Measurements from ENCODE around the gene ARSJ. TPM values are rescaled to one million over a fixed set of nuclear protein-coding genes. Genes with fewer than 3 reads are reported as not detected.

ARSJ gene
- polyA plus RNA-seq, 1 experiment: 43.8 TPM

DNA sequence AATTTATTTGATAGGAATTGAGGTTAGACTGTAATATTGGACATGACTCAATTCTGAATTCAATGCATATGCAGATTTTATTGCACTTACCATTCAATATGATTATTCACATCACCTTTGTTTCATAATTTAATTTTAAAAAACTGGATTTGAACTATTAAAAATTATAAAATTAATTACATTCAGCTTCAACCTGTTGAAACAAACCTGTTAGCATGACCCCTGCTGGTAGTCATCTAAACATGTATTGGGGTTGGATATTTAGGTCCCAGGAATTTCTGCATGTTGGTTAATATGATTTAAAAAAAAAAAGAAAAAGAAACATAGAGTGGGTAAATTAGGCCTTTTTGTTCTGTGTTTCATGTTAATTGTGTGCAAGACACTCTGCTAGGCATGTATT is 85.9 kb downstream of the ARSJ start:
- ChIA-PET POLR2A (interaction anchor here (0.6 kb wide), 1 partner anchor 130 kb away, joined by 3 read pairs; no protein-coding TSS in a partner anchor), CTCF (interaction anchor here (0.6 to 0.8 kb wide), 3 partner anchors 52 to 358 kb away, joined by 3 to 4 read pairs (median 3); no protein-coding TSS in a partner anchor)
- no peak overlapping the region for H3K4me3 ChIP-seq (ENCODE audit: low read depth, low read length)
- H3K9me3 ChIP-seq (ENCODE audit: control insufficient read depth, insufficient read depth, low read length): no peaks in the 10 kb centered on the region
- no peaks in the 10 kb centered on the region for H3K27me3 ChIP-seq (ENCODE audit: control insufficient read depth, insufficient read depth, low read length)
- no peak for DNase-seq (ENCODE audit: low read depth, low spot score)
- TF ChIP-seq, protein P1, sequence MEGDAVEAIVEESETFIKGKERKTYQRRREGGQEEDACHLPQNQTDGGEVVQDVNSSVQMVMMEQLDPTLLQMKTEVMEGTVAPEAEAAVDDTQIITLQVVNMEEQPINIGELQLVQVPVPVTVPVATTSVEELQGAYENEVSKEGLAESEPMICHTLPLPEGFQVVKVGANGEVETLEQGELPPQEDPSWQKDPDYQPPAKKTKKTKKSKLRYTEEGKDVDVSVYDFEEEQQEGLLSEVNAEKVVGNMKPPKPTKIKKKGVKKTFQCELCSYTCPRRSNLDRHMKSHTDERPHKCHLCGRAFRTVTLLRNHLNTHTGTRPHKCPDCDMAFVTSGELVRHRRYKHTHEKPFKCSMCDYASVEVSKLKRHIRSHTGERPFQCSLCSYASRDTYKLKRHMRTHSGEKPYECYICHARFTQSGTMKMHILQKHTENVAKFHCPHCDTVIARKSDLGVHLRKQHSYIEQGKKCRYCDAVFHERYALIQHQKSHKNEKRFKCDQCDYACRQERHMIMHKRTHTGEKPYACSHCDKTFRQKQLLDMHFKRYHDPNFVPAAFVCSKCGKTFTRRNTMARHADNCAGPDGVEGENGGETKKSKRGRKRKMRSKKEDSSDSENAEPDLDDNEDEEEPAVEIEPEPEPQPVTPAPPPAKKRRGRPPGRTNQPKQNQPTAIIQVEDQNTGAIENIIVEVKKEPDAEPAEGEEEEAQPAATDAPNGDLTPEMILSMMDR (IDR thresholded peaks at IDR 0.05; ENCODE audit: low read depth, low read length): peak; percentile 27
- no peak overlapping the region for H3K27ac ChIP-seq (ENCODE audit: low read depth, low read length)

DNA sequence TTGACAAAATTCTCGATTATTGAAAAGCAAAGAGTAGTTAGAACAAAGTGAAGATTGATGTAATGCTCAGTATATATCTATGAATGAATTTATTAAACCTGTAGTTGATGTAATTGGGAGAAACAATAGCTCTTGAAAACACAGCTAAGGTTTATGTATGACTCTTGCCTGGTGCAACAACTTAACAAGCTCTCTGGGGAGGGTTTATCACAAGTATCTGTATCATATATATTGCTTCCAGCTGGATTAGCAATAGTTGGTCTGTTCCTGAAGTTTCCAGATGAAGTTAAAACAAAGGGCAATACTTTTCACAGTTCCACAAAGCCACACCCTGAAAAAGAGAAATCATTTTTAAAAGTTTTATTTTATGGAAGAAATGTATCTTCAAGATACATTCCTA is 91.4 kb downstream of the ARSJ start:
- no peak for DNase-seq (ENCODE audit: low read depth, low spot score)
- no peaks in the 10 kb centered on the region for H3K27me3 ChIP-seq (ENCODE audit: control insufficient read depth, insufficient read depth, low read length)
- no peak overlapping the region for H3K4me3 ChIP-seq (ENCODE audit: low read depth, low read length)
- no peak overlapping the region for H3K27ac ChIP-seq (ENCODE audit: low read depth, low read length)
- TF ChIP-seq, protein P1 (IDR thresholded peaks at IDR 0.05; ENCODE audit: low read depth, low read length): no peak
- ChIA-PET POLR2A (no interaction called here), CTCF (interaction anchor here (1.3 kb wide), 1 partner anchor 493 kb away, joined by 3 read pairs; no protein-coding TSS in a partner anchor)
- no peaks in the 10 kb centered on the region for H3K9me3 ChIP-seq (ENCODE audit: control insufficient read depth, insufficient read depth, low read length)

DNA sequence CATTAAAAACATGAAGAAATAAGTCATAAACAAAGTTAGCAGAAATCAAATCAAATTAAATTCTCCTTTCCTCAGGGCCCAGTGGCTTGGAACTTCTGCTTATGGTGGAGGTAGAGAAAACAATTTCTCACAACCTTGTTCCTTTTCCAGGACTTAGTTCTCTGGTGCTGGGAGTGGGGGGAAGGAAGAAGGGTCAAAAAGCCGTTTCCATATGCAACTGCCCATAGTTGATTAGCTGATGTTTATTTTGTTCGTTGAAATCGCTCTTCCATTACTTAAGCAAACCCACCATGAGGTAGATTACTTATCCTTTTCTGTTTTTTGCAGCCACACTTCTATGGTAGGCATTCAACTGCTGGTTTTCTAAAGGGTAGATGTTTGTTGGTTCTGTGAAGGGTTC is 94.2 kb downstream of the ARSJ start:
- H3K9me3 ChIP-seq (ENCODE audit: control insufficient read depth, insufficient read depth, low read length): no peaks in the 10 kb centered on the region
- ChIA-PET POLR2A (no interaction called here), CTCF (interaction anchor here (0.6 kb wide), 1 partner anchor 493 kb away, joined by 3 read pairs; no protein-coding TSS in a partner anchor)
- no peak overlapping the region for H3K27ac ChIP-seq (ENCODE audit: low read depth, low read length)
- H3K27me3 ChIP-seq (ENCODE audit: control insufficient read depth, insufficient read depth, low read length): no peaks in the 10 kb centered on the region
- DNase-seq (ENCODE audit: low read depth, low spot score): no peak
- no peak overlapping the region for H3K4me3 ChIP-seq (ENCODE audit: low read depth, low read length)
- TF ChIP-seq, protein P1 (IDR thresholded peaks at IDR 0.05; ENCODE audit: low read depth, low read length): no peak

DNA sequence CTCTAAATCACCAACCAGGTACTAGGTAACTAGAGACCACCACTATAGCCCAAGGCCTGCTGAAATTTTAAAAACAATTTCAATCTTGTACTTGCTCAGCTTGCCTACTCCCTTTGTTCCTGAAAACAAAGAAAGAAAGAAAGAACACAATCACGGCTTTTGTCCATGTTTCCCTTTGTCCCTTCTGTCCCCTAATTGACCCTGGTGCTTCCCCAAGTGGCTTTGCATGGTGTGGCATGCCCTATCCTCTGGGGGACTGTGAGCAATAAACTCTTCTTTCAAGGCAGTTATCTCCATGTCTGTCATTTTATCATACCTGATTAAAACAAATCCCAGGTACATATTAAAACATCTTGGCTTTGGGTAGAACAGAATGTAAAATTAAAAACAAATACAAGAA is 94.8 kb downstream of the ARSJ start:
- no peak overlapping the region for H3K4me3 ChIP-seq (ENCODE audit: low read depth, low read length)
- H3K27ac ChIP-seq (ENCODE audit: low read depth, low read length): no peak overlapping the region
- TF ChIP-seq, protein P1 (IDR thresholded peaks at IDR 0.05; ENCODE audit: low read depth, low read length): no peak
- H3K9me3 ChIP-seq (ENCODE audit: control insufficient read depth, insufficient read depth, low read length): no peaks in the 10 kb centered on the region
- CTCF ChIA-PET: no interaction called here
- DNase-seq (ENCODE audit: low read depth, low spot score): no peak
- POLR2A ChIA-PET: no interaction called here
- no peaks in the 10 kb centered on the region for H3K27me3 ChIP-seq (ENCODE audit: control insufficient read depth, insufficient read depth, low read length)

DNA sequence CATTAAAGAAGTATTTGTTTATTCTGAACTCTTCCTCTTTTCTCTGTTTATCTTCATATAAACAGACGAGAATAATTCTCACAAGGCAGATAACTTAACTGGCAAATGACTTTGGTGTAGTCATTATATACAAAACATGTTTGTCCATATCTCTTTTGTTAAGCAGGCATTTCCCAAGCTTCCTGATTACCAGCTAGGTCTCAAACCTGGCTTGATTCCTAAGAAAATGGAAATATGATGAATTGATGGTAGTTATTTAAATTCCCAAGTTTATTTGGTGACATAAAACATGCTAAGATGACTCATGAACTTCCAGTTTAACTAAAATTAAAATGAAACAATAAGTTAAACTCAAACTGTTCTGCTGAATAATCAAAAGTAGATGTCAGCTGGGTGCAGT is 96.8 kb downstream of the ARSJ start:
- H3K27ac ChIP-seq (ENCODE audit: low read depth, low read length): no peak overlapping the region
- no peak overlapping the region for H3K4me3 ChIP-seq (ENCODE audit: low read depth, low read length)
- DNase-seq (ENCODE audit: low read depth, low spot score): no peak
- TF ChIP-seq, protein P1 (IDR thresholded peaks at IDR 0.05; ENCODE audit: low read depth, low read length): no peak
- CTCF ChIA-PET: interaction anchor here (0.7 kb wide), 1 partner anchor 38 kb away, joined by 5 read pairs; no protein-coding TSS in a partner anchor
- H3K9me3 ChIP-seq (ENCODE audit: control insufficient read depth, insufficient read depth, low read length): no peaks in the 10 kb centered on the region
- no peaks in the 10 kb centered on the region for H3K27me3 ChIP-seq (ENCODE audit: control insufficient read depth, insufficient read depth, low read length)
- POLR2A ChIA-PET: no interaction called here
